WERI-Rb-1 (cell line): ENCODE data around the gene RTEL1.

Experiments used
- DNase-seq: peaks from one replicate; pipeline ENCODE4 v3.0.0-alpha.2; 2020
- H3K27ac ChIP-seq: fragments of 250-450 bp; sonication (Bioruptor Pico); 2 replicates; pipeline ENCODE4 v1.5.1; 2020; ENCODE audit warnings: mild to moderate bottlenecking, moderate library complexity
- H3K27me3 ChIP-seq: fragments of 250-450 bp; sonication (Bioruptor Pico); 2 replicates; pipeline ENCODE4 v1.5.1; 2021; ENCODE audit warnings: mild to moderate bottlenecking, low read depth, moderate library complexity; ENCODE audit not compliant: insufficient read depth, severe bottlenecking
- H3K36me3 ChIP-seq: fragments of 250-450 bp; sonication (Bioruptor Pico); 2 replicates; pipeline ENCODE4 v1.5.1; 2020; ENCODE audit warnings: mild to moderate bottlenecking, moderate library complexity
- H3K4me3 ChIP-seq: 2 replicates; pipeline ENCODE4 v1.5.1; 2011; ENCODE audit warnings: low read depth, mild to moderate bottlenecking, control low read depth, low read length
- H3K9me3 ChIP-seq: fragments of 250-450 bp; sonication (Bioruptor Pico); 2 replicates; pipeline ENCODE4 v1.5.1; 2021; ENCODE audit warnings: mild to moderate bottlenecking, moderate library complexity; ENCODE audit not compliant: severe bottlenecking
- TF ChIP-seq, protein P1 (sequence below): IDR thresholded peaks from 2 replicates; pipeline ENCODE4 v1.5.1; 2011; ENCODE audit warnings: low read depth, mild to moderate bottlenecking, control low read depth, inconsistent platforms, low read length

RTEL1 gene

DNA sequence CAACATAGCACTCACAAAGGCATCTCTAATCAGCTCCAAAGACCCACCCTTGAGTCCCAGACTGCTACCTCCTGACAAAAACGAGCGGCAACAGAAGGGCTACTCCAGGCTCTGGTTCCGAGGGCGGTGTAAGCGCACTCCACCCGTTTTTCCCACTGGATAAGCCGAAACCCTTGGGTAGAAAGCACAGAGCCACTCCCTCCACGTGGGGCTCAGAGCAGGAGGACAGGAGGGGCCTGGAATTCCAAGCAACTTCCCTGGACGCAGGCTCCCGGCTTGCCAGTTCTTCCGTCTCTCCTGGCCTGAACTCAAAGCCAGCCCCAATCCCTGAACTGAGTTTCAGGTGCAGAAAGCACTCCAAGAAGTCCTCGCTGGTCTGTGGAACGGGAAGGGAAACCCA, 38.6 kb upstream of the RTEL1 start:
- DNase-seq = no peak
- Histone ChIP-seq H3K27me3 (no peaks in the 10 kb centered on the region), H3K27ac (no peak overlapping the region), H3K4me3 (no peak overlapping the region), H3K36me3 (peaks cover 34% of the 10 kb centered on the region), H3K9me3 (no peaks in the 10 kb centered on the region)
- TF ChIP-seq, protein P1, sequence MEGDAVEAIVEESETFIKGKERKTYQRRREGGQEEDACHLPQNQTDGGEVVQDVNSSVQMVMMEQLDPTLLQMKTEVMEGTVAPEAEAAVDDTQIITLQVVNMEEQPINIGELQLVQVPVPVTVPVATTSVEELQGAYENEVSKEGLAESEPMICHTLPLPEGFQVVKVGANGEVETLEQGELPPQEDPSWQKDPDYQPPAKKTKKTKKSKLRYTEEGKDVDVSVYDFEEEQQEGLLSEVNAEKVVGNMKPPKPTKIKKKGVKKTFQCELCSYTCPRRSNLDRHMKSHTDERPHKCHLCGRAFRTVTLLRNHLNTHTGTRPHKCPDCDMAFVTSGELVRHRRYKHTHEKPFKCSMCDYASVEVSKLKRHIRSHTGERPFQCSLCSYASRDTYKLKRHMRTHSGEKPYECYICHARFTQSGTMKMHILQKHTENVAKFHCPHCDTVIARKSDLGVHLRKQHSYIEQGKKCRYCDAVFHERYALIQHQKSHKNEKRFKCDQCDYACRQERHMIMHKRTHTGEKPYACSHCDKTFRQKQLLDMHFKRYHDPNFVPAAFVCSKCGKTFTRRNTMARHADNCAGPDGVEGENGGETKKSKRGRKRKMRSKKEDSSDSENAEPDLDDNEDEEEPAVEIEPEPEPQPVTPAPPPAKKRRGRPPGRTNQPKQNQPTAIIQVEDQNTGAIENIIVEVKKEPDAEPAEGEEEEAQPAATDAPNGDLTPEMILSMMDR = no peak

- Histone ChIP-seq H3K9me3 (no peaks in the 10 kb centered on the region), H3K36me3 (peaks cover 24% of the 10 kb centered on the region), H3K4me3 (no peak overlapping the region), H3K27me3 (no peaks in the 10 kb centered on the region), H3K27ac (no peak overlapping the region)
- DNase-seq = no peak
- TF ChIP-seq, protein P1 = no peak
Observed at GRCh38 chr20:63620991-63621390, 37.1 kb upstream of the RTEL1 start.

- no peaks in the 10 kb centered on the region for H3K27me3 ChIP-seq
- TF ChIP-seq, protein P1 = no peak
- peaks cover 18% of the 10 kb centered on the region for H3K36me3 ChIP-seq
- DNase-seq = no peak
- no peak overlapping the region for H3K27ac ChIP-seq
- no peak overlapping the region for H3K4me3 ChIP-seq
- peaks cover under 1% of the 10 kb centered on the region for H3K9me3 ChIP-seq
Observed at GRCh38 chr20:63622096-63622495, 36.0 kb upstream of the RTEL1 start.

DNA sequence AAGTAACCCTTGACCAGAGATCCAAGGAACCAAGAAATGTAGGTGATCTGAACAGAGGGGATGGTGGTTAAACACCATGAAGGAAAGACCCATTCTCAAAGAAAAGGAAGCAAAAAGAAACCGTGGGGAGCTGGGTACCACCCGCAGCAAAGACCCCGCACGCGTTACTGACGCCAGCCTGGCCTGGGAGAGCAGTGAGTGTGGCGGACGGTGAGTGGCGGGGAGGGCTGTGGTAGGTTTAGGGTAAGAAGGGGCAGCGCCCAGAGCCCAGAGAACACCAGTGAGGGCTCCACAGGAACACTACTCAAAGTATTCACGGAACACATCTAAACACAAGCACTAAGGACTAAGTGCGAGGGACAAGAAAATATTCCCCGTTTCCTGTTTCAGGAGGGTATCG, 35.4 kb upstream of the RTEL1 start:
- Histone ChIP-seq H3K27me3 (no peaks in the 10 kb centered on the region), H3K4me3 (no peak overlapping the region), H3K27ac (no peak overlapping the region), H3K36me3 (peaks cover 20% of the 10 kb centered on the region), H3K9me3 (peaks cover 3% of the 10 kb centered on the region)
- TF ChIP-seq, protein P1 = no peak
- no peak for DNase-seq

- Histone ChIP-seq H3K36me3 (peaks cover 12% of the 10 kb centered on the region), H3K4me3 (no peak overlapping the region), H3K27me3 (no peaks in the 10 kb centered on the region), H3K9me3 (peaks cover 3% of the 10 kb centered on the region), H3K27ac (no peak overlapping the region)
- no peak for DNase-seq
- TF ChIP-seq, protein P1 = peak; percentile 26; the same call in 1 of the 2 replicates
Observed at GRCh38 chr20:63624486-63624885, 33.6 kb upstream of the RTEL1 start.

DNA sequence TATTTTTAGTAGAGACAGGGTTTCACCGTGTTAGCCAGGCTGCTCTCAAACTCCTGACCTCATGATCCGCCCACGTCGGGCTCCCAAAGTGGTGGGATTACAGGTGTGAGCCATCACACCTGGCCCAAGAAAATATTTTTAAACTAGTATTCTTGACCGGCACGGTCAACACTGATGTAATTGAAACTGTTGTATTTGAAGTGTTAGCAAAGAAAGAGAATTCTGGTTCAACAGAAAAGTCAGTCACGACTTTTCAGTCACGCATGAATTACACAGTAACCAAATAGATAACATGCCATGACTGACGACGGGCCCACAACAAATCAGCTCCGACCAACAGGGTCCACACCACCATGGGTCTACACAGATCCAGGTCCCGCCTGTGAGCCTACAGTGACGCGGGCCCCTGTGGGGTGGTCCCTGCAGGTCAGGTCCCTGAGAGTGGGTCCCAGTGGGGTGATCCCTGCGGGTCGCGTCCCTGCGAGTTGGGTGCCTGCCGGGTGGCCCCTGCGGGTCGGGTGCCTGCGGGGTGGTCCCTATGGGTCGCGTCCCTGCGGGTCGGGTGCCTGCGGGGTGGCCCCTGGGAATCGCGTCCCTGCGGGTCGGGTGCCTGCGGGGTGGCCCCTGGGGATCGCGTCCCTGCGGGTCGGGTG, 32.2 kb upstream of the RTEL1 start:
- H3K27me3 ChIP-seq = no peaks in the 10 kb centered on the region
- H3K9me3 ChIP-seq = peaks cover 3% of the 10 kb centered on the region
- no peak for DNase-seq
- H3K27ac ChIP-seq = peak overlapping the region; percentile 99
- peak overlapping the region; percentile 66 for H3K4me3 ChIP-seq
- peaks cover 12% of the 10 kb centered on the region for H3K36me3 ChIP-seq
- TF ChIP-seq, protein P1 = no peak
